Measurements from ENCODE around the gene CHKB. TPM values are rescaled to one million over a fixed set of nuclear protein-coding genes. Genes with fewer than 3 reads are reported as not detected.

CHKB gene
- total and polyA plus RNA-seq, 10 of the 15 experiments (the other 5 are each of a cell fraction or from before 2014, with no cell fraction given), result 10.0 to 93.9 (median 57.0) TPM

GRCh38 chr22:50548921-50549790 is 33.5 kb downstream of the CHKB start:
- peak overlapping the region; percentile 44; the same call in 1 of the 2 replicates for H3K9ac ChIP-seq (ENCODE audit: control insufficient read depth, insufficient read depth, low read length)
- in situ Hi-C loops (cut with MboI), result no loop called here
- FAIRE-seq (no peak), DNase-seq (ENCODE audit: low read depth, low spot score) (no peak), ATAC-seq (no peak)
- no peaks in the 10 kb centered on the region for H4K20me1 ChIP-seq (ENCODE audit: control insufficient read depth, insufficient read depth)
- 0 out of 2 replicates have a peak, but pooled peaks have one; percentile 6 for TF ChIP-seq TCF3 (IDR thresholded peaks at IDR 0.05; ENCODE audit: borderline replicate concordance, insufficient read depth, low read depth, low read length)
- 0 out of 2 replicates have a peak, but pooled peaks have one; percentile 9 for TF ChIP-seq TCF12 (IDR thresholded peaks at IDR 0.05; ENCODE audit: low read depth, low read length)
- peak; percentile 13 for TF ChIP-seq IKZF1 (conservative IDR thresholded peaks at IDR 0.05)
- TF ChIP-seq DPF2 (IDR thresholded peaks at IDR 0.05), result 0 out of 2 replicates have a peak, but pooled peaks have one; percentile 23
- TF ChIP-seq SMC3 (IDR thresholded peaks at IDR 0.05; ENCODE audit: borderline replicate concordance, low read length), result no peak
- no peak overlapping the region; the same call in 1 of the 2 replicates for H3K27ac ChIP-seq (ENCODE audit: control insufficient read depth, insufficient read depth)
- no peaks in the 10 kb centered on the region for H3K9me3 ChIP-seq (replicated peaks; ENCODE audit: control insufficient read depth, insufficient read depth, low read length)
- H2AFZ ChIP-seq (ENCODE audit: control insufficient read depth, low read depth, low read length), result peak overlapping the region; percentile 68
- POLR2A ChIA-PET, result interaction anchor here (2.0 to 2.5 kb wide), 5 partner anchors 11 to 72 kb away, joined by 8 to 15 read pairs (median 12); partner anchors contain the start of genes SCO2 and TYMP
- peaks cover 0 to 1% of the 10 kb centered on the region in 2 experiments; a peak in 1 of 4 replicates for H3K27me3 ChIP-seq (replicated peaks in 1 of 2; ENCODE audit: control insufficient read depth in 2 of 2, insufficient read depth in 2 of 2, low read length in 1 of 2)
- intact Hi-C loops (cut with micrococcal nuclease; ENCODE audit: unreplicated experiment), result no loop called here
- RAD21 ChIA-PET (ENCODE audit: unreplicated experiment), result interaction anchor here (0.7 to 2.1 kb wide), 7 partner anchors 10 to 305 kb away, joined by 3 to 16 read pairs (median 4); partner anchors contain the start of genes SCO2 and SYCE3
- H3K79me2 ChIP-seq (ENCODE audit: control insufficient read depth, insufficient read depth, low read length), result no peaks in the 10 kb centered on the region
- peak overlapping the region; percentile 38; the same call in 1 of the 2 replicates for H3K4me3 ChIP-seq
- no peaks in the 10 kb centered on the region for H3K36me3 ChIP-seq (ENCODE audit: control insufficient read depth in 2 of 2, insufficient read depth in 2 of 2, low read length in 1 of 2)
- H3K4me1 ChIP-seq (ENCODE audit: control insufficient read depth, insufficient read depth, low read length), result peaks cover 17% of the 10 kb centered on the region
- WGBS (ENCODE audit: insufficient coverage, insufficient replicate concordance, low lambda C conversion rate, missing lambda C conversion rate), result 62% methylated on average over 56 of the region's 68 CpGs
- SMC1A ChIA-PET (ENCODE audit: uncharacterized antibody, unreplicated experiment), result interaction anchor here (1.4 to 2.4 kb wide), 4 partner anchors 11 to 71 kb away, joined by 4 to 14 read pairs (median 8); partner anchors contain the start of genes SCO2 and SYCE3
- CTCF ChIA-PET, result interaction anchor here (1.0 to 2.2 kb wide), 4 partner anchors 14 to 73 kb away, joined by 3 to 7 read pairs (median 4); partner anchors contain the start of gene SCO2
- BruUV-seq (replicated peaks), result no TSS peak
- peak overlapping the region; percentile 66 for H3K4me2 ChIP-seq (ENCODE audit: control insufficient read depth, insufficient read depth)

All from GM12878 (cell line).